Left ventricle myocardium inferior (tissue), 1 donor: ENCODE results near the gene LYSMD4. TPM values are rescaled to one million over a fixed set of nuclear protein-coding genes. Genes with fewer than 3 reads are reported as not detected.
A peak's percentile ranks its signal among the peaks of the same experiment; 100 is the strongest.
"Not testable (repeated sequence)": the region's sequence is repeated elsewhere in the genome, so short reads cannot be mapped to it uniquely, and the experiment has no call there.

Experiments
- DNase-seq: peaks from one replicate; pipeline ENCODE4 v3.0.0-alpha.2; 2020
- H3K27ac ChIP-seq: fragments of 200-600 bp; replicated peaks from 2 replicates; pipeline ENCODE4 v1.8.0; 2021
- H3K27me3 ChIP-seq: fragments of 200-600 bp; 2 replicates; pipeline ENCODE4 v1.8.0; 2021; ENCODE audit warnings: low read depth
- H3K36me3 ChIP-seq: fragments of 200-600 bp; 2 replicates; pipeline ENCODE4 v1.8.0; 2021
- H3K4me1 ChIP-seq: fragments of 200-600 bp; 2 replicates; pipeline ENCODE4 v1.8.0; 2021
- H3K4me3 ChIP-seq: fragments of 200-600 bp; 2 replicates; pipeline ENCODE4 v1.8.0; 2021; ENCODE audit warnings: mild to moderate bottlenecking, moderate library complexity
- H3K9me3 ChIP-seq: fragments of 200-600 bp; replicated peaks from 2 replicates; pipeline ENCODE4 v1.8.0; 2021
- CTCF ChIP-seq: fragments of 200-600 bp; IDR thresholded peaks from 2 replicates; pipeline ENCODE4 v1.8.0; 2021; ENCODE audit warnings: antibody characterized with exemption, mild to moderate bottlenecking, borderline replicate concordance
- intact Hi-C: fragments of 100-400 bp; cut with micrococcal nuclease; formaldehyde crosslinking; loops from one replicate; pipeline ENCODE4 v1.11.0; 2022
- total RNA-seq: library from RNA; stranded (reverse); fragmentation: NEBNext Ultra II Directional; extraction: Animal tissue kit (Norgen Biotek cat#: 25700); gene quantifications from one replicate; pipeline ENCODE4 v1.2.1, GENCODE V29; 2021
- donor health status: DM: no; HTN: yes; CAD: no; lungs with severe emphysema.

LYSMD4 gene
- total RNA-seq, 1 donor from 2014 or later: 9.8 TPM

- Histone ChIP-seq H3K4me1 (peaks cover 35% of the 10 kb centered on the region), H3K36me3 (no peaks in the 10 kb centered on the region), H3K9me3 (no peaks in the 10 kb centered on the region), H3K27me3 (no peaks in the 10 kb centered on the region), H3K4me3 (no peak overlapping the region), H3K27ac (no peak overlapping the region)
- no peak for TF ChIP-seq CTCF
- intact Hi-C loops: no loop called here
- no peak for DNase-seq
These were observed 1.3 kb upstream of the LYSMD4 start for GRCh38 chr15:99734575-99734974.

DNA sequence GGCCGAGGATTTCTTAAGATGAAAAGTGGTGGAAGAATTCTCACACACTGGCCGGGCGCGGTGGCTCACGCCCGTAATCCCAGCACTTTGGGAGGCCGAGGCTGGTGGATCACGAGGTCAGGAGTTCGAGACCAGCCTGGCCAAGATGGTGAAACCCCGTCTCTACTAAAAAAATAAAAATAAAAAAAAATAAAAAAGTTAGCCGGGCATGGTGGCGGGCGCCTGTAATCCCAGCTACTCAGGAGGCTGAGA is 729 bp upstream of the LYSMD4 start:
- H3K27me3 ChIP-seq, H3K9me3 ChIP-seq, H3K36me3 ChIP-seq, DNase-seq, intact Hi-C loops: not testable (repeated sequence)
- Histone ChIP-seq H3K27ac (peak overlapping the region; percentile 91), H3K4me3 (peak overlapping the region; percentile 98), H3K4me1 (peaks cover 37% of the 10 kb centered on the region)

DNA sequence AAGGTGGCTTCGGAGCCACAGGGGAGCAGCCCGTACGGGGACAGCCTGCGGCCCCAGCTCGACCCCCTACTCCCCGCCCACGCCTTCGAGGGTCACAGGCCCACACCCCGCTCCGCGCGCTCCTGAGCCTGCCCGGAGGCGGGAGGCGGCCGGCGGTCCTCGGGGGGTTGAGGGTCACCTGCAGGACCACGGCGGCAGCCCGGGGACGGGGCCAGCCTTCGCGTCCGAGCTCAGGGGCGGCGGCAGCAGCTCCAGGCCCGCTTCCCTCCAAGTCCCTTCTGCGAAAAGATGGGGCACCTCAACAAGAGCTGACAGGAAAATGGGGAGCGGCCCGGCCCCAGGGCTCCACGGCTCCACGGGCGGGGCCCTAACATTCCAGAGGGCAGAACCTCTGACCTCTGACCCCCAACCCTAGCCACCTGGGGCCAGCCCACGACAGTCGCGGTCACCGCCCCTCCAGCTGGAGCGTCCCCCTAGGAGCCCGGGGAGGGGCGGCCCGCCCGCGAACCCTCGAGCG is 428 bp downstream of the LYSMD4 start:
- peak; percentile 35 for DNase-seq
- peaks cover 37% of the 10 kb centered on the region for H3K4me1 ChIP-seq
- H3K4me3 ChIP-seq: peak overlapping the region; percentile 98
- no peaks in the 10 kb centered on the region for H3K27me3 ChIP-seq
- H3K27ac ChIP-seq: peak overlapping the region; percentile 91
- intact Hi-C loops: no loop called here
- H3K36me3 ChIP-seq: peaks cover 11% of the 10 kb centered on the region
- TF ChIP-seq CTCF: no peak
- H3K9me3 ChIP-seq: no peaks in the 10 kb centered on the region

GRCh38 chr15:99732124-99732750 is 1.0 kb downstream of the LYSMD4 start:
- H3K4me3 ChIP-seq: peak overlapping the region; percentile 98
- intact Hi-C loops: no loop called here
- no peaks in the 10 kb centered on the region for H3K27me3 ChIP-seq
- TF ChIP-seq CTCF: no peak
- H3K36me3 ChIP-seq: peaks cover 11% of the 10 kb centered on the region
- peak overlapping the region; percentile 91 for H3K27ac ChIP-seq
- no peak for DNase-seq
- H3K9me3 ChIP-seq: no peaks in the 10 kb centered on the region
- H3K4me1 ChIP-seq: peaks cover 42% of the 10 kb centered on the region

DNA sequence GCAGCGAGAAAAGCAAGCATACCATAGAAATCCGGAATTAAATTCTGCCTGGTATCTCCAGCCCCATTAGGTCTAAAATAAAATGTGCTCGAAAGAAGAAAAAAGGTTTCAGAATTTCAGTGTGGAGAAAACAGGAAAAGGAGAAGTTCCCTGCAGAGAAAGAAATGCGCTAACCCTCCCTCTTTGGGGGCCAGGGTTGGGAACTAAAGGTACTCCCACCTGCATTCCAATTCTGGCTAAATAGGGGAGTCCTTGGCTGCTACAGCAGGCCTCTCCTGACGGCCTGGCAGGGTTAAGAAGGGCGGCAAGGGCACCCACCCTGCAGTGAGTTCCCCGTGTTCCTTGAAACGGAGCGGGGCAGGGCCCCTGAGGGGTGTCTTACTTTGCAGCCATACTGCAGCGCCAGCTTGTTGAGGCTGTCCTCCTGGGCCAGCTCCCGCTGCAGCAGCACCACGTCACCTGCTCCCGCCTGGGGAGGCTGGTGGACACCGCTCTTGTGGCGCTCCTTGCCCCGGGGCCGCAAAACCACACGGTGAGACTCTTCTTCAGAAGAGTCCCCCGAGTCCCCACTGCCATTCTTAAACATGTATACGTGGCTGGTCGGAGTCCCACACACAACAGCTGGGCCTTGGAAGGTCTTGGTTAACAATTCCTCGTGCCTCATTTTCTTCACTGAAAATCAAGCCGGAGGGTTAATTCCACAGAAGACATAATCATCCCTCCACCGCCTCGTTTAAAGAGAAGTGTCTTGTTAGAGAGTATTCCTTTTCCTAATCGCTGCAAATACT is 1.7 kb downstream of the LYSMD4 start:
- intact Hi-C loops: no loop called here
- H3K4me3 ChIP-seq: peak overlapping the region; percentile 98
- no peaks in the 10 kb centered on the region for H3K9me3 ChIP-seq
- no peak for TF ChIP-seq CTCF
- H3K36me3 ChIP-seq: peaks cover 11% of the 10 kb centered on the region
- DNase-seq: no peak
- peak overlapping the region; percentile 91 for H3K27ac ChIP-seq
- peaks cover 42% of the 10 kb centered on the region for H3K4me1 ChIP-seq
- H3K27me3 ChIP-seq: no peaks in the 10 kb centered on the region

DNA sequence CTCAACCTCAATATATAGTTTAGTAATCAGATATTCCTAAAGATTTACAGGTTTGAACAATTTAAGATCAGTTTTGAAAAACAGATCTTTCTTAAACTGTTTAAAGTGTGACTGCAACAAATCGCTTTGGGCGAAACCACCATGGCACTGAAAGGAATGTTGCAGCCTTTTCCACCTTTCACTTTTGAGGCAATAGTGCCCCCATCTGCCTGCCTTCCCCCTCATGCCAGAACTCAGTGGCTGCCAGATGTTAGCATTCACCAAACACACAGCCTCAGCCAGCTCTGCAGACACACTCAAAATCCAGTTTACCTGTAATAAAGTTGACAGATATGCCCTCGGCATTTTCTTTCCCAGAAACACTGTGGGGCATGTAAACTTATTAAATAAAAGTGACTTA is 3.3 kb downstream of the LYSMD4 start:
- DNase-seq: no peak
- intact Hi-C loops: no loop called here
- peak; percentile 65 for TF ChIP-seq CTCF
- Histone ChIP-seq H3K4me1 (peaks cover 42% of the 10 kb centered on the region), H3K9me3 (no peaks in the 10 kb centered on the region), H3K27me3 (no peaks in the 10 kb centered on the region), H3K4me3 (no peak overlapping the region), H3K27ac (no peak overlapping the region), H3K36me3 (peaks cover 11% of the 10 kb centered on the region)
